Activated CD4-positive, alpha-beta memory T cell treated with anti-CD3 and anti-CD28 coated beads, Interleukin-2, amount 10 ng/mL, durations not matched to agents 7 days and 5 days (primary cell): ENCODE measurements around the gene NUDT3. TPM values are rescaled to one million over a fixed set of nuclear protein-coding genes. Genes with fewer than 3 reads are reported as not detected.
"Not testable (repeated sequence)": the region's sequence is repeated elsewhere in the genome, so short reads cannot be mapped to it uniquely, and the experiment has no call there.

Experiments used
- CTCF ChIA-PET: fragments of 350-600 bp; sonication (Branson Sonifier 250); formaldehyde crosslinking; loops from one replicate; lab custom pipeline; 2021; ENCODE audit warnings: antibody characterized with exemption, inconsistent platforms; lab: Charles Lee
- POLR2A ChIA-PET: fragments of 350-600 bp; sonication (Branson Sonifier 250); formaldehyde crosslinking; loops from one replicate; lab custom pipeline; 2021; ENCODE audit warnings: antibody characterized with exemption; lab: Charles Lee
- DNase-seq: peaks from one replicate; pipeline ENCODE4 v3.0.0-alpha.2; 2020
- H3K27ac Mint-ChIP-seq: one replicate; pipeline ENCODE4 v1.8.0; 2021; ENCODE audit warnings: mild to moderate bottlenecking, mixed read lengths
- H3K27me3 Mint-ChIP-seq: one replicate; pipeline ENCODE4 v1.8.0; 2021; ENCODE audit warnings: mixed read lengths
- H3K36me3 Mint-ChIP-seq: one replicate; pipeline ENCODE4 v1.8.0; 2021; ENCODE audit warnings: low read depth, mixed read lengths
- H3K4me1 Mint-ChIP-seq: one replicate; pipeline ENCODE4 v1.8.0; 2021; ENCODE audit warnings: mixed read lengths
- H3K4me3 Mint-ChIP-seq: one replicate; pipeline ENCODE4 v1.8.0; 2021; ENCODE audit warnings: mild to moderate bottlenecking, mixed read lengths
- H3K9me3 Mint-ChIP-seq: one replicate; pipeline ENCODE4 v1.8.0; 2021; ENCODE audit warnings: mixed read lengths
- total RNA-seq, 2 experiments: library from RNA; stranded (reverse); gene quantifications; one replicate each; pipeline ENCODE4 v1.2.3, GENCODE V29; 2021

NUDT3 gene
- total RNA-seq, 2 experiments from 2014 or later: 9.9 to 10.0 TPM

- Mint-ChIP-seq H3K27me3 (no peaks in the 10 kb centered on the region), H3K4me3 (no peak overlapping the region), H3K36me3 (no peaks in the 10 kb centered on the region), H3K9me3 (no peaks in the 10 kb centered on the region), H3K27ac (no peak overlapping the region), H3K4me1 (peaks cover 28% of the 10 kb centered on the region)
- POLR2A ChIA-PET: no interaction called here
- CTCF ChIA-PET: interaction anchor here (1.3 kb wide), 1 partner anchor 111 kb away, joined by 3 read pairs; no protein-coding TSS in a partner anchor
- DNase-seq: no peak
These were observed 31.9 kb downstream of the NUDT3 start for GRCh38 chr6:34360556-34360955.

GRCh38 chr6:34359418-34360158 lies 32.9 kb downstream of the NUDT3 start:
- Mint-ChIP-seq H3K9me3 (no peaks in the 10 kb centered on the region), H3K27ac (no peak overlapping the region), H3K36me3 (no peaks in the 10 kb centered on the region), H3K4me3 (no peak overlapping the region), H3K27me3 (no peaks in the 10 kb centered on the region), H3K4me1 (peaks cover 28% of the 10 kb centered on the region)
- ChIA-PET POLR2A (no interaction called here), CTCF (no interaction called here)
- no peak for DNase-seq

GRCh38 chr6:34358389-34358905 lies 34.0 kb downstream of the NUDT3 start:
- H3K27ac Mint-ChIP-seq: no peak overlapping the region
- ChIA-PET CTCF (interaction anchor here (1.1 kb wide), 1 partner anchor 194 kb away, joined by 3 read pairs; no protein-coding TSS in a partner anchor), POLR2A (no interaction called here)
- H3K4me3 Mint-ChIP-seq: no peak overlapping the region
- DNase-seq: no peak
- no peaks in the 10 kb centered on the region for H3K9me3 Mint-ChIP-seq
- H3K4me1 Mint-ChIP-seq: peaks cover 25% of the 10 kb centered on the region
- no peaks in the 10 kb centered on the region for H3K36me3 Mint-ChIP-seq
- H3K27me3 Mint-ChIP-seq: no peaks in the 10 kb centered on the region

GRCh38 chr6:34357937-34358336 lies 34.5 kb downstream of the NUDT3 start:
- no peak for DNase-seq
- peaks cover 20% of the 10 kb centered on the region for H3K4me1 Mint-ChIP-seq
- H3K4me3 Mint-ChIP-seq: no peak overlapping the region
- no peaks in the 10 kb centered on the region for H3K36me3 Mint-ChIP-seq
- ChIA-PET CTCF (interaction anchor here (1.1 kb wide), 1 partner anchor 194 kb away, joined by 3 read pairs; no protein-coding TSS in a partner anchor), POLR2A (no interaction called here)
- H3K27me3 Mint-ChIP-seq: no peaks in the 10 kb centered on the region
- H3K9me3 Mint-ChIP-seq: no peaks in the 10 kb centered on the region
- no peak overlapping the region for H3K27ac Mint-ChIP-seq

- no peak overlapping the region for H3K27ac Mint-ChIP-seq
- CTCF ChIA-PET: no interaction called here
- POLR2A ChIA-PET: no interaction called here
These were observed 36.6 kb downstream of the NUDT3 start for GRCh38 chr6:34355889-34356288.

GRCh38 chr6:34354230-34354629 lies 38.2 kb downstream of the NUDT3 start:
- H3K27me3 Mint-ChIP-seq, H3K4me3 Mint-ChIP-seq, H3K27ac Mint-ChIP-seq, H3K4me1 Mint-ChIP-seq, CTCF ChIA-PET, H3K9me3 Mint-ChIP-seq, POLR2A ChIA-PET, H3K36me3 Mint-ChIP-seq, DNase-seq: not testable (repeated sequence)

More at GRCh38 chr6:34355889-34356288, 36.6 kb downstream of the NUDT3 start:
- Mint-ChIP-seq H3K27me3 (no peaks in the 10 kb centered on the region), H3K4me3 (no peak overlapping the region), H3K4me1 (peaks cover 7% of the 10 kb centered on the region), H3K36me3 (no peaks in the 10 kb centered on the region), H3K9me3 (no peaks in the 10 kb centered on the region)
- DNase-seq: no peak

- DNase-seq, CTCF ChIA-PET, H3K27me3 Mint-ChIP-seq, H3K4me1 Mint-ChIP-seq, H3K27ac Mint-ChIP-seq, POLR2A ChIA-PET, H3K4me3 Mint-ChIP-seq, H3K9me3 Mint-ChIP-seq, H3K36me3 Mint-ChIP-seq: not testable (repeated sequence)
These were observed 38.9 kb downstream of the NUDT3 start for GRCh38 chr6:34353530-34353929.

GRCh38 chr6:34352305-34352937 lies 40.0 kb downstream of the NUDT3 start:
- no peaks in the 10 kb centered on the region for H3K9me3 Mint-ChIP-seq
- no peak for DNase-seq
- ChIA-PET CTCF (interaction anchor here (1.0 kb wide), 1 partner anchor 17 kb away, joined by 3 read pairs; no protein-coding TSS in a partner anchor), POLR2A (interaction anchor here (0.7 kb wide), 1 partner anchor 40 kb away, joined by 5 read pairs; the partner anchor contains the start of gene NUDT3)
- H3K36me3 Mint-ChIP-seq: no peaks in the 10 kb centered on the region
- no peaks in the 10 kb centered on the region for H3K27me3 Mint-ChIP-seq
- H3K4me1 Mint-ChIP-seq: no peaks in the 10 kb centered on the region
- no peak overlapping the region for H3K27ac Mint-ChIP-seq
- H3K4me3 Mint-ChIP-seq: no peak overlapping the region

- H3K27me3 Mint-ChIP-seq: no peaks in the 10 kb centered on the region
These were observed 41.6 kb downstream of the NUDT3 start for GRCh38 chr6:34350934-34351217.

GRCh38 chr6:34350137-34350933 lies 42.1 kb downstream of the NUDT3 start:
- no peak for DNase-seq
- no peak overlapping the region for H3K27ac Mint-ChIP-seq
- POLR2A ChIA-PET: no interaction called here
- no peaks in the 10 kb centered on the region for H3K27me3 Mint-ChIP-seq
- no peaks in the 10 kb centered on the region for H3K4me1 Mint-ChIP-seq
- CTCF ChIA-PET: interaction anchor here (0.6 kb wide), 1 partner anchor 8 kb away, joined by 3 read pairs; no protein-coding TSS in a partner anchor
- H3K36me3 Mint-ChIP-seq: no peaks in the 10 kb centered on the region
- no peaks in the 10 kb centered on the region for H3K9me3 Mint-ChIP-seq
- no peak overlapping the region for H3K4me3 Mint-ChIP-seq

More at GRCh38 chr6:34350934-34351217, 41.6 kb downstream of the NUDT3 start:
- no peak for DNase-seq
- H3K4me3 Mint-ChIP-seq: no peak overlapping the region
- H3K9me3 Mint-ChIP-seq: no peaks in the 10 kb centered on the region
- no peaks in the 10 kb centered on the region for H3K4me1 Mint-ChIP-seq
- no peak overlapping the region for H3K27ac Mint-ChIP-seq
- POLR2A ChIA-PET: no interaction called here
- H3K36me3 Mint-ChIP-seq: no peaks in the 10 kb centered on the region
- CTCF ChIA-PET: interaction anchor here (0.6 kb wide), 1 partner anchor 9 kb away, joined by 3 read pairs; no protein-coding TSS in a partner anchor

GRCh38 chr6:34349211-34349610 lies 43.3 kb downstream of the NUDT3 start:
- H3K27ac Mint-ChIP-seq: no peak overlapping the region
- H3K4me1 Mint-ChIP-seq: peaks cover 5% of the 10 kb centered on the region
- peaks cover 2% of the 10 kb centered on the region for H3K36me3 Mint-ChIP-seq
- no peaks in the 10 kb centered on the region for H3K9me3 Mint-ChIP-seq
- ChIA-PET CTCF (no interaction called here), POLR2A (no interaction called here)
- DNase-seq: no peak
- H3K4me3 Mint-ChIP-seq: no peak overlapping the region
- H3K27me3 Mint-ChIP-seq: no peaks in the 10 kb centered on the region

- Mint-ChIP-seq H3K27ac (no peak overlapping the region), H3K36me3 (peaks cover 3% of the 10 kb centered on the region), H3K9me3 (no peaks in the 10 kb centered on the region), H3K4me3 (no peak overlapping the region), H3K4me1 (peaks cover 12% of the 10 kb centered on the region), H3K27me3 (no peaks in the 10 kb centered on the region)
- DNase-seq: no peak
- POLR2A ChIA-PET: no interaction called here
- CTCF ChIA-PET: no interaction called here
These were observed 45.2 kb downstream of the NUDT3 start for GRCh38 chr6:34347303-34347702.
